HEK293 (cell line): ENCODE measurements around the gene DBX2.

Source experiments
- CTCF ChIA-PET: fragments of 350-600 bp; formaldehyde crosslinking; extraction: SDS; loops from one replicate; lab custom pipeline; 2021; ENCODE audit warnings: antibody characterized with exemption; lab: Yijun Ruan, JAX
- POLR2A ChIA-PET: fragments of 300-600 bp; formaldehyde crosslinking; extraction: SDS; loops from one replicate; lab custom pipeline; 2020; ENCODE audit warnings: antibody characterized with exemption, inconsistent platforms; lab: Yijun Ruan, JAX
- H3K27ac ChIP-seq: fragments of 200-500 bp; sonication (Bioruptor generic); 2 replicates; pipeline ENCODE4 v1.5.1; 2014; ENCODE audit warnings: low read depth, low read length, control low read depth, inconsistent platforms; ENCODE audit errors: extremely low read depth
- H3K36me3 ChIP-seq, 2 experiments: fragments of 200-500 bp in 1 of 2; sonication (Bioruptor generic) in 1 of 2; 1 replicate in 1 of 2; 2 replicates in 1 of 2; pipeline ENCODE4 v1.5.1; 2014 to 2017; ENCODE audit warnings: inconsistent platforms in 2 of 2, low read length in 2 of 2; ENCODE audit not compliant: control insufficient read depth in 2 of 2, insufficient read depth in 1 of 2
- H3K4me1 ChIP-seq: fragments of 200-500 bp; sonication (Bioruptor generic); 2 replicates; pipeline ENCODE4 v1.5.1; 2014; ENCODE audit warnings: mild to moderate bottlenecking, low read length, inconsistent platforms; ENCODE audit not compliant: control insufficient read depth, insufficient read depth
- H3K4me3 ChIP-seq: 2 replicates; pipeline ENCODE4 v1.5.1; 2011; ENCODE audit warnings: low read depth, mild to moderate bottlenecking, control low read depth, low read length, moderate library complexity
- H3K9me3 ChIP-seq: fragments of 200-500 bp; sonication (Bioruptor generic); 2 replicates; pipeline ENCODE4 v1.5.1; 2014; ENCODE audit warnings: low read depth, low read length, inconsistent platforms; ENCODE audit not compliant: control insufficient read depth, insufficient read depth
- HIC1 ChIP-seq: fragments of 450-650 bp; formaldehyde crosslinking; IDR thresholded peaks from 2 replicates; pipeline ENCODE4 v1.5.1; 2016; ENCODE audit warnings: missing biosample characterization, missing genetic modification characterization
- HOXC10 ChIP-seq: sonication (generic); formaldehyde crosslinking; IDR thresholded peaks from 2 replicates; pipeline ENCODE4 v1.8.1; 2023; ENCODE audit warnings: mild to moderate bottlenecking, missing genetic modification reagents
- KLF10 ChIP-seq: fragments of 450-650 bp; IDR thresholded peaks from 2 replicates; pipeline ENCODE4 v1.5.1; 2018; ENCODE audit warnings: missing biosample characterization, mild to moderate bottlenecking, missing genetic modification characterization
- KLF16 ChIP-seq: fragments of 450-650 bp; formaldehyde crosslinking; IDR thresholded peaks from 2 replicates; pipeline ENCODE4 v1.5.1; 2017; ENCODE audit warnings: missing biosample characterization, missing genetic modification characterization
- SALL2 ChIP-seq: fragments of 450-650 bp; formaldehyde crosslinking; IDR thresholded peaks from 2 replicates; pipeline ENCODE4 v1.5.0; 2017; ENCODE audit warnings: missing biosample characterization, mild to moderate bottlenecking, missing genetic modification characterization, borderline replicate concordance
- SP3 ChIP-seq: fragments of 450-650 bp; formaldehyde crosslinking; IDR thresholded peaks from 2 replicates; pipeline ENCODE4 v1.5.1; 2016; ENCODE audit warnings: missing biosample characterization, missing genetic modification characterization
- TRIM28 ChIP-seq: IDR thresholded peaks from 2 replicates; pipeline ENCODE4 v1.6.1; 2011; ENCODE audit warnings: low read length, control low read depth, borderline replicate concordance
- ZBTB48 ChIP-seq: fragments of 450-650 bp; formaldehyde crosslinking; IDR thresholded peaks from 2 replicates; pipeline ENCODE4 v1.5.1; 2016; ENCODE audit warnings: missing biosample characterization, missing genetic modification characterization
- ZBTB6 ChIP-seq: fragments of 450-650 bp; formaldehyde crosslinking; IDR thresholded peaks from 2 replicates; pipeline ENCODE4 v1.5.1; 2017; ENCODE audit warnings: missing biosample characterization, missing genetic modification characterization
- ZBTB7A ChIP-seq: fragments of 450-650 bp; formaldehyde crosslinking; IDR thresholded peaks from 2 replicates; pipeline ENCODE4 v1.5.1; 2016; ENCODE audit warnings: low read depth, missing biosample characterization, missing genetic modification characterization
- ZFP3 ChIP-seq: fragments of 450-650 bp; formaldehyde crosslinking; IDR thresholded peaks from 2 replicates; pipeline ENCODE4 v1.5.1; 2016; ENCODE audit warnings: low read depth, missing biosample characterization, missing genetic modification characterization
- ZFP37 ChIP-seq: fragments of 450-650 bp; formaldehyde crosslinking; IDR thresholded peaks from 2 replicates; pipeline ENCODE4 v1.5.1; 2016; ENCODE audit warnings: missing biosample characterization, missing genetic modification characterization
- ZIC2 ChIP-seq: fragments of 450-650 bp; formaldehyde crosslinking; IDR thresholded peaks from 2 replicates; pipeline ENCODE4 v1.5.1; 2016; ENCODE audit warnings: missing biosample characterization, missing genetic modification characterization
- ZNF10 ChIP-seq: fragments of 450-650 bp; formaldehyde crosslinking; IDR thresholded peaks from 2 replicates; pipeline ENCODE4 v1.5.1; 2017; ENCODE audit warnings: missing biosample characterization, missing genetic modification characterization
- ZNF138 ChIP-seq: fragments of 450-650 bp; formaldehyde crosslinking; IDR thresholded peaks from 2 replicates; pipeline ENCODE4 v1.5.1; 2016; ENCODE audit warnings: missing biosample characterization, missing genetic modification characterization, borderline replicate concordance
- ZNF174 ChIP-seq: fragments of 450-650 bp; formaldehyde crosslinking; IDR thresholded peaks from 2 replicates; pipeline ENCODE4 v1.5.0; 2017; ENCODE audit warnings: missing biosample characterization, mild to moderate bottlenecking, missing genetic modification characterization
- ZNF23 ChIP-seq: fragments of 450-650 bp; formaldehyde crosslinking; IDR thresholded peaks from 2 replicates; pipeline ENCODE4 v1.5.1; 2016; ENCODE audit warnings: missing biosample characterization, missing genetic modification characterization, borderline replicate concordance
- ZNF354C ChIP-seq: fragments of 450-650 bp; formaldehyde crosslinking; IDR thresholded peaks from 2 replicates; pipeline ENCODE4 v1.5.1; 2016; ENCODE audit warnings: missing biosample characterization, missing genetic modification characterization, low read depth, borderline replicate concordance
- ZNF391 ChIP-seq: fragments of 450-650 bp; formaldehyde crosslinking; IDR thresholded peaks from 2 replicates; pipeline ENCODE4 v1.5.1; 2016; ENCODE audit warnings: low read depth, missing biosample characterization, missing genetic modification characterization, borderline replicate concordance
- ZNF394 ChIP-seq: fragments of 450-650 bp; formaldehyde crosslinking; IDR thresholded peaks from 2 replicates; pipeline ENCODE4 v1.5.1; 2016; ENCODE audit warnings: missing biosample characterization, missing genetic modification characterization, mild to moderate bottlenecking, moderate library complexity, borderline replicate concordance
- ZNF404 ChIP-seq: fragments of 450-650 bp; formaldehyde crosslinking; IDR thresholded peaks from 2 replicates; pipeline ENCODE4 v1.5.1; 2017; ENCODE audit warnings: missing biosample characterization, missing genetic modification characterization
- ZNF416 ChIP-seq: fragments of 450-650 bp; formaldehyde crosslinking; IDR thresholded peaks from 2 replicates; pipeline ENCODE4 v1.5.1; 2016; ENCODE audit warnings: missing biosample characterization, missing genetic modification characterization
- ZNF514 ChIP-seq: fragments of 450-650 bp; formaldehyde crosslinking; IDR thresholded peaks from 2 replicates; pipeline ENCODE4 v1.5.1; 2016; ENCODE audit warnings: missing biosample characterization, missing genetic modification characterization
- ZNF544 ChIP-seq: fragments of 450-650 bp; formaldehyde crosslinking; IDR thresholded peaks from 2 replicates; pipeline ENCODE4 v1.5.0; 2017; ENCODE audit warnings: missing biosample characterization, missing genetic modification characterization
- ZNF621 ChIP-seq: fragments of 450-650 bp; formaldehyde crosslinking; IDR thresholded peaks from 2 replicates; pipeline ENCODE4 v1.5.1; 2017; ENCODE audit warnings: missing biosample characterization, missing genetic modification characterization
- ZNF639 ChIP-seq: fragments of 450-650 bp; formaldehyde crosslinking; IDR thresholded peaks from 2 replicates; pipeline ENCODE4 v1.5.1; 2016; ENCODE audit warnings: missing biosample characterization, missing genetic modification characterization
- ZNF768 ChIP-seq: fragments of 450-650 bp; formaldehyde crosslinking; IDR thresholded peaks from 2 replicates; pipeline ENCODE4 v1.5.1; 2018; ENCODE audit warnings: missing biosample characterization, mild to moderate bottlenecking, missing genetic modification characterization
- ZNF791 ChIP-seq: fragments of 450-650 bp; formaldehyde crosslinking; IDR thresholded peaks from 2 replicates; pipeline ENCODE4 v1.5.1; 2016; ENCODE audit warnings: missing biosample characterization, missing genetic modification characterization
- TF ChIP-seq, protein P1 (sequence below): fragments of 450-650 bp; formaldehyde crosslinking; conservative IDR thresholded peaks from 2 replicates; pipeline ENCODE4 v1.5.1; 2016; ENCODE audit warnings: low read depth, missing biosample characterization, missing genetic modification characterization

DBX2 gene

DNA sequence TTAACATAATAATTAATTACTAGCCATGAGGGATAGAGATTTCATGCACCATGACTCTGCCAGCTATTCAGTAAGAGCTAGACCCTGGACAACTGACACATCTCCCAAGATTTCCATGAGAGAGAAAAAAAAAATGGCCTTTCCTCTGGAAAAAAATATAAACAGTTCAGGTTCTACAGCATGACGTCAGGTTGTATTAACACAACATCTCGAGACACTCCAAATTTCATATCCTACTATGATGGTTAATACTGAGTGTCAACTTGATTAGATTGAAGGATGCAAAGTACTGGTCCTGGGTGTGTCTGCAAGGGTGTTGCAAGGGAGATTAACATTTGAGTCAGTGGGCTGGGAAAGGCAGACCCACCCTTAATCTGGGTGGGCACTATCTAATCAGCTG, 11.1 kb downstream of the DBX2 start:
- Histone ChIP-seq H3K4me1 (no peaks in the 10 kb centered on the region), H3K36me3 (no peaks in the 10 kb centered on the region), H3K27ac (no peak overlapping the region), H3K9me3 (no peaks in the 10 kb centered on the region), H3K4me3 (no peak overlapping the region)
- TF ChIP-seq SP3 (no peak), TRIM28 (no peak), ZNF514 (tag by site-specific recombination) (no peak), SALL2 (no peak), ZNF391 (no peak), HOXC10 (no peak), ZNF354C (no peak), ZBTB7A (no peak), HIC1 (tag by site-specific recombination) (no peak), ZNF768 (tag by site-specific recombination) (no peak), ZFP3 (tag by site-specific recombination) (no peak), ZNF138 (tag by site-specific recombination) (no peak), ZNF394 (tag by site-specific recombination) (no peak), ZNF639 (tag by site-specific recombination) (no peak), KLF10 (no peak)
- CTCF ChIA-PET: interaction anchor here (0.7 to 1.1 kb wide), 3 partner anchors 67 to 1931 kb away, joined by 3 to 5 read pairs (median 3); no protein-coding TSS in a partner anchor
- POLR2A ChIA-PET: no interaction called here

DNA sequence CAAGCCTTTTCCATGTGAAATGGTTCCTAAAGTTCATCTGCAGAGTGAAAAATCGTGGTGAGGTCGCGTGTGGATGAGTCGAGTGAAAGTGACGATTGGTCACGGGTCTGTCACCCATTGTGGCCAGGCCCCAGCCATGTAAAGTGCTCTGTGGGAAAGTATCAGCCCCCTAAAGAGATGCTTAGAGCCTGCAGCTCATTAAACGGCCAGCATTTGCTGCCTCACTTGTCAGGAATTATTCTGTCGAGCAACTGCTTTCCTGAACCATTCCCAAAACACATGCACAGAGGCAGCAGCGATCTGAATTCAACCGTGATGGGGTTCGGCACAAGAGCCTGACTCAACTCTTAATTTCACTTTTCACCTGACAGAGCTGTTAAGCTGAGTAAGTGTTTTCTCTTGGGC, 16.0 kb downstream of the DBX2 start:
- no peaks in the 10 kb centered on the region for H3K4me1 ChIP-seq
- CTCF ChIA-PET: no interaction called here
- POLR2A ChIA-PET: no interaction called here
- H3K36me3 ChIP-seq: no peaks in the 10 kb centered on the region
- H3K4me3 ChIP-seq: no peak overlapping the region
- H3K9me3 ChIP-seq: no peaks in the 10 kb centered on the region
- H3K27ac ChIP-seq: no peak overlapping the region
- no peak for TF ChIP-seq ZFP37
- TF ChIP-seq, protein P1, sequence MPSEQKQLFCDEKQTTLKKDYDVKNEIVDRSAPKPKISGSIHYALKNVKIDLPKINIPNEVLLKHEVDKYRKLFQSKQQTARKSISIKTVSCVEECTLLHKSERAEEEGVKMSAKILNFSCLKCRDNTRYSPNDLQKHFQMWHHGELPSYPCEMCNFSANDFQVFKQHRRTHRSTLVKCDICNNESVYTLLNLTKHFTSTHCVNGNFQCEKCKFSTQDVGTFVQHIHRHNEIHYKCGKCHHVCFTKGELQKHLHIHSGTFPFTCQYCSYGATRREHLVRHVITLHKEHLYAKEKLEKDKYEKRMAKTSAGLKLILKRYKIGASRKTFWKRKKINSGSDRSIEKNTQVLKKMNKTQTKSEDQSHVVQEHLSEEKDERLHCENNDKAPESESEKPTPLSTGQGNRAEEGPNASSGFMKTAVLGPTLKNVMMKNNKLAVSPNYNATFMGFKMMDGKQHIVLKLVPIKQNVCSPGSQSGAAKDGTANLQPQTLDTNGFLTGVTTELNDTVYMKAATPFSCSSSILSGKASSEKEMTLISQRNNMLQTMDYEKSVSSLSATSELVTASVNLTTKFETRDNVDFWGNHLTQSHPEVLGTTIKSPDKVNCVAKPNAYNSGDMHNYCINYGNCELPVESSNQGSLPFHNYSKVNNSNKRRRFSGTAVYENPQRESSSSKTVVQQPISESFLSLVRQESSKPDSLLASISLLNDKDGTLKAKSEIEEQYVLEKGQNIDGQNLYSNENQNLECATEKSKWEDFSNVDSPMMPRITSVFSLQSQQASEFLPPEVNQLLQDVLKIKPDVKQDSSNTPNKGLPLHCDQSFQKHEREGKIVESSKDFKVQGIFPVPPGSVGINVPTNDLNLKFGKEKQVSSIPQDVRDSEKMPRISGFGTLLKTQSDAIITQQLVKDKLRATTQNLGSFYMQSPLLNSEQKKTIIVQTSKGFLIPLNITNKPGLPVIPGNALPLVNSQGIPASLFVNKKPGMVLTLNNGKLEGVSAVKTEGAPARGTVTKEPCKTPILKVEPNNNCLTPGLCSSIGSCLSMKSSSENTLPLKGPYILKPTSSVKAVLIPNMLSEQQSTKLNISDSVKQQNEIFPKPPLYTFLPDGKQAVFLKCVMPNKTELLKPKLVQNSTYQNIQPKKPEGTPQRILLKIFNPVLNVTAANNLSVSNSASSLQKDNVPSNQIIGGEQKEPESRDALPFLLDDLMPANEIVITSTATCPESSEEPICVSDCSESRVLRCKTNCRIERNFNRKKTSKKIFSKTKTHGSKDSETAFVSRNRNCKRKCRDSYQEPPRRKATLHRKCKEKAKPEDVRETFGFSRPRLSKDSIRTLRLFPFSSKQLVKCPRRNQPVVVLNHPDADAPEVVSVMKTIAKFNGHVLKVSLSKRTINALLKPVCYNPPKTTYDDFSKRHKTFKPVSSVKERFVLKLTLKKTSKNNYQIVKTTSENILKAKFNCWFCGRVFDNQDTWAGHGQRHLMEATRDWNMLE (tag by site-specific recombination): no peak
- TF ChIP-seq ZNF621 (tag by site-specific recombination): no peak
- no peak for TF ChIP-seq ZNF791 (tag by site-specific recombination)
- no peak for TF ChIP-seq ZIC2 (tag by site-specific recombination)
- no peak for TF ChIP-seq ZNF416 (tag by site-specific recombination)
- TF ChIP-seq ZNF10 (tag by site-specific recombination): no peak
- no peak for TF ChIP-seq ZNF544 (tag by site-specific recombination)
- no peak for TF ChIP-seq KLF16 (tag by site-specific recombination)
- TF ChIP-seq ZBTB48 (tag by site-specific recombination): no peak
- no peak for TF ChIP-seq ZNF23 (tag by site-specific recombination)
- no peak for TF ChIP-seq ZNF394 (tag by site-specific recombination)
- no peak for TF ChIP-seq ZBTB6 (tag by site-specific recombination)
- TF ChIP-seq ZNF174 (tag by site-specific recombination): no peak
- no peak for TF ChIP-seq ZNF404 (tag by site-specific recombination)
